ENCODE results near the gene ZBTB46. TPM values are rescaled to one million over a fixed set of nuclear protein-coding genes. Genes with fewer than 3 reads are reported as not detected.

Gene ZBTB46
- total and polyA plus RNA-seq, 10 of the 15 experiments (the other 5 are each of a cell fraction or from before 2014, with no cell fraction given), result 0.15 to 0.92 (median 0.34) TPM

GRCh38 chr20:63847237-63848002 is 16.4 kb upstream of the ZBTB46 start:
- no peaks in the 10 kb centered on the region for H3K79me2 ChIP-seq (ENCODE audit: control insufficient read depth, insufficient read depth, low read length)
- no peak overlapping the region for H3K4me3 ChIP-seq
- no peaks in the 10 kb centered on the region for H3K36me3 ChIP-seq (ENCODE audit: control insufficient read depth in 2 of 2, insufficient read depth in 2 of 2, low read length in 1 of 2)
- no peak for DNase-seq (ENCODE audit: low read depth, low spot score)
- peak; percentile 91 for FAIRE-seq
- no peak overlapping the region for H2AFZ ChIP-seq (ENCODE audit: control insufficient read depth, low read depth, low read length)
- intact Hi-C loops (cut with micrococcal nuclease; ENCODE audit: unreplicated experiment) (no loop called here), in situ Hi-C loops (cut with MboI) (no loop called here)
- 0 out of 2 replicates have a peak overlapping the region, but pooled peaks have one; percentile 8 for H3K4me2 ChIP-seq (ENCODE audit: control insufficient read depth, insufficient read depth)
- no peak overlapping the region for H3K27ac ChIP-seq (ENCODE audit: control insufficient read depth, insufficient read depth)
- peaks cover 0 to 1% of the 10 kb centered on the region in 2 experiments; a peak in 3 of 4 replicates for H3K27me3 ChIP-seq (replicated peaks in 1 of 2; ENCODE audit: control insufficient read depth in 2 of 2, insufficient read depth in 2 of 2, low read length in 1 of 2)
- BruUV-seq (replicated peaks), result no TSS peak
- no peak for ATAC-seq
- SMC1A ChIA-PET (ENCODE audit: uncharacterized antibody, unreplicated experiment), result interaction anchor here (0.5 kb wide), 1 partner anchor 126 kb away, joined by 3 read pairs; no protein-coding TSS in a partner anchor
- WGBS (ENCODE audit: insufficient coverage, insufficient replicate concordance, low lambda C conversion rate, missing lambda C conversion rate), result 16% methylated on average over 12 of the region's 16 CpGs
- POLR2A ChIA-PET, result interaction anchor here (0.5 to 0.6 kb wide), 3 partner anchors 20 to 97 kb away, joined by 3 to 4 read pairs (median 3); no protein-coding TSS in a partner anchor
- no peak overlapping the region for H3K9ac ChIP-seq (ENCODE audit: control insufficient read depth, insufficient read depth, low read length)
- CTCF ChIA-PET, result interaction anchor here (1.0 kb wide), 1 partner anchor 138 kb away, joined by 4 read pairs; no protein-coding TSS in a partner anchor
- peaks cover 36% of the 10 kb centered on the region for H3K4me1 ChIP-seq (ENCODE audit: control insufficient read depth, insufficient read depth, low read length)
- H3K9me3 ChIP-seq (replicated peaks; ENCODE audit: control insufficient read depth, insufficient read depth, low read length), result no peaks in the 10 kb centered on the region
- RAD21 ChIA-PET (ENCODE audit: unreplicated experiment), result interaction anchor here (0.8 kb wide), 2 partner anchors 11 to 310 kb away, joined by 3 to 4 read pairs; partner anchors contain the start of gene PTK6
- H4K20me1 ChIP-seq (ENCODE audit: control insufficient read depth, insufficient read depth), result no peaks in the 10 kb centered on the region
- TF ChIP-seq CBFB (IDR thresholded peaks at IDR 0.05; ENCODE audit: low read depth) (no peak), NR2C2 (IDR thresholded peaks at IDR 0.05; ENCODE audit: borderline replicate concordance, control insufficient read depth, insufficient read length, low read depth) (peak; percentile 54), NRF1 (conservative IDR thresholded peaks at IDR 0.05; ENCODE audit: low read depth, low read length) (no peak), EGR1 (IDR thresholded peaks at IDR 0.05; ENCODE audit: borderline replicate concordance in 1 of 2, low read depth in 2 of 2, low read length in 2 of 2) (peak in 1 of 2 experiments; percentile 73; a peak in 1 of 3 replicates), FOXM1 (IDR thresholded peaks at IDR 0.05; ENCODE audit: low read depth, low read length) (no peak), IKZF2 (IDR thresholded peaks at IDR 0.05) (peak in 1 of 2 experiments; percentile 46; a peak in 2 of 4 replicates), POLR2AphosphoS2 (IDR thresholded peaks at IDR 0.05; ENCODE audit: low read depth, low read length) (no peak), CREB1 (IDR thresholded peaks at IDR 0.05; ENCODE audit: low read depth) (no peak), PKNOX1 (IDR thresholded peaks at IDR 0.05) (no peak), MEF2B (IDR thresholded peaks at IDR 0.05; ENCODE audit: partially characterized antibody, poor library complexity, severe bottlenecking) (no peak), KLF5 (IDR thresholded peaks at IDR 0.05; ENCODE audit: partially characterized antibody) (no peak), EP300 (IDR thresholded peaks at IDR 0.05; ENCODE audit: borderline replicate concordance in 1 of 2, control insufficient read depth in 1 of 2, low read depth in 2 of 2, low read length in 2 of 2) (no peak), CHD4 (IDR thresholded peaks at IDR 0.05) (no peak), SPI1 (IDR thresholded peaks at IDR 0.05; ENCODE audit: borderline replicate concordance, insufficient read depth, low read depth, low read length) (peak; percentile 47; the same call in 1 of the 2 replicates), USF2 (IDR thresholded peaks at IDR 0.05; ENCODE audit: borderline replicate concordance, low read depth, low read length) (no peak), ESRRA (IDR thresholded peaks at IDR 0.05; ENCODE audit: low read length) (no peak), SRF (IDR thresholded peaks at IDR 0.05; ENCODE audit: low read depth in 2 of 2, low read length in 2 of 2) (no peak), SUPT20H (IDR thresholded peaks at IDR 0.05; ENCODE audit: borderline replicate concordance, control insufficient read depth, low read depth, low read length) (no peak), SMAD1 (IDR thresholded peaks at IDR 0.05; ENCODE audit: low read depth, partially characterized antibody) (no peak), MTA2 (IDR thresholded peaks at IDR 0.05; ENCODE audit: low read depth) (peak; percentile 10; the same call in 1 of the 2 replicates), CBX5 (IDR thresholded peaks at IDR 0.05; ENCODE audit: low read depth) (no peak)

Measured in GM12878 (cell line).